ENCODE results near the gene KCNK4. TPM values are rescaled to one million over a fixed set of nuclear protein-coding genes. Genes with fewer than 3 reads are reported as not detected.

Gene KCNK4
- not detected for total RNA-seq
- long read RNA-seq, donor 1, partial matches to known transcripts: 0 of 1 reads
- long read RNA-seq, donor 1, other reads (novel, unspliced or antisense): 1 of 1 reads
- long read RNA-seq, donor 2: 0 reads

DNA sequence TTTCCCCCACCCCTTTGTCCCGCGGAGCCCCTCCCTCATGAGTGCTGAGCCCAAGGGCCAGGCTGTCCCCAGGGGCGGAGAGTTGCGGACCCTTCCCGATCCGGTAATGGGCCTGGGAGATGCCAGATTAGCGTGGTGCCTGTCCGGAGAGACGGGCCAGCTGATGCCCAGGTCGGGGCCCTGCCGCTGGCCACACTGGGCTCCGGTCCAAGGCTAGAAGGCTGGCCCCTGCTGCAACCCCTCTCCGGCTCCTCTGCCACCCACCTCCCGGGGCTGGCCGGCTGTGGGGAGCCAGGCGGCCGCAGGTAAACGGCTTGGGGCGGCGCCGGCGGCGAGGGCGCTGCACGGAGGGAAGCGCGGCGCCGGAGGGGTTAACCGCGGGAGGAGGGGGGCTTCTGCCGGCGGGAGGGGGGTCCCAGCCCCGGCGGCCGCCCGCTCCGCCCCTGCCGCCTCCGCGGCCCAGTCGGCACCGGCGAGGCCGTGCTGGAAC lies at the start of gene KCNK4:
TSS of gene KCNK4 (plus strand) at position 41 of the 490 bp plus-strand sequence. CDS start 1,717 bp downstream, outside the sequence.
- ATAC-seq (no peak), DNase-seq (no peak)
- Histone ChIP-seq H3K36me3 (ENCODE audit: low read depth) (no peaks in the 10 kb centered on the region), H3K4me3 (no peak within 1 kb of the TSS), H3K9me3 (no peaks in the 10 kb centered on the region), H3K4me1 (ENCODE audit: low read depth) (peaks cover 18% of the 10 kb centered on the region)
- intact Hi-C loops (cut with DNase I, micrococcal nuclease): no loop called here
- TF ChIP-seq, protein P1, sequence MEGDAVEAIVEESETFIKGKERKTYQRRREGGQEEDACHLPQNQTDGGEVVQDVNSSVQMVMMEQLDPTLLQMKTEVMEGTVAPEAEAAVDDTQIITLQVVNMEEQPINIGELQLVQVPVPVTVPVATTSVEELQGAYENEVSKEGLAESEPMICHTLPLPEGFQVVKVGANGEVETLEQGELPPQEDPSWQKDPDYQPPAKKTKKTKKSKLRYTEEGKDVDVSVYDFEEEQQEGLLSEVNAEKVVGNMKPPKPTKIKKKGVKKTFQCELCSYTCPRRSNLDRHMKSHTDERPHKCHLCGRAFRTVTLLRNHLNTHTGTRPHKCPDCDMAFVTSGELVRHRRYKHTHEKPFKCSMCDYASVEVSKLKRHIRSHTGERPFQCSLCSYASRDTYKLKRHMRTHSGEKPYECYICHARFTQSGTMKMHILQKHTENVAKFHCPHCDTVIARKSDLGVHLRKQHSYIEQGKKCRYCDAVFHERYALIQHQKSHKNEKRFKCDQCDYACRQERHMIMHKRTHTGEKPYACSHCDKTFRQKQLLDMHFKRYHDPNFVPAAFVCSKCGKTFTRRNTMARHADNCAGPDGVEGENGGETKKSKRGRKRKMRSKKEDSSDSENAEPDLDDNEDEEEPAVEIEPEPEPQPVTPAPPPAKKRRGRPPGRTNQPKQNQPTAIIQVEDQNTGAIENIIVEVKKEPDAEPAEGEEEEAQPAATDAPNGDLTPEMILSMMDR (IDR thresholded peaks at IDR 0.05): no peak

DNA sequence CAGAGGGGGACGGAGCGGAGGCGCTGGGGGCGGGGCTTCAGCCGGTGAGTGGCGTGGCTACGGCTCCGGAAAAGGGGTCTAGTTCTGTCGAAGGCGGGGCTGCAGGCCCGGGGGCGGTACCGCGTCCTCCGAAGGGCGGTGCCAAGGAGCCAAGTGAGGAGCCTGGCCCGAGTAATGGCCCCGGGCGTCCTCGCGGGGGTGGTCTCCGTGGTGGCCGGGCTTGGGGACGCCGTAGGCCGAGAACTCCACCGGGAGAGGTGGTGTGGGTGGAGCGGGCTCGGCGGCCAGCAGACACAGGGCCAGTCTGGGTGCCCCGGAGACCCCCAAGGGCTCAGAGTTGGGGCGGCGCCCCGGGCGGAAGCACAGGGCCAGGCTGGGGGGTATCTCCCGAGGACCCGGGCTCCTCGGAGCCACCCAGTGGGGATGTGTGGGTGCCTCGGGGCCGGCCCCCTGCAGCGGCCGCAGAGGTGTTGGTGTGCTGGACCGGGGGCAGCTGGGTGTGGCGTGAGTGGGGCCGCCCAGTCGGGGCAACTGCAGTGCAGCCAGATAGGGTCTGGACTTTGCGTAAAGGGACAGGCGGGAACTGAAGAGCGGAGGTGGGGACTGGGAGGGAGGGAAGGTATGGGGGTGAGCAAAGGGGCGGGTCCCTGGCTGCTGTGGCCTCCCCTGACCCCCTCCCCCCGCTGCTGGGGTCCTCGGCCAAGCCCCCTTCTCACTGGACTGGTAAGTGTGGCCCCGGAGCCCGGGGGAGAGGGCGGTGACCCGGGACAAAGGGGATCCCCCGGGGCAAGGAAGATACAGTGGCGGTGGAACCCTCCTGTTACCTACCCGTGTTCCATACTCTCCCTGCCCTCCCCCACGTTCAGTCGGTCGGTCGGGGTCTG lies 49.4 kb upstream of the KCNK4 start:
- peak; percentile 7 for ATAC-seq
- H3K4me3 ChIP-seq: peak overlapping the region; percentile 86
- intact Hi-C loops (cut with DNase I, micrococcal nuclease): loop anchor here in 1 of 2 donors (10.0 kb wide), 1 partner anchor 57 kb away; the partner anchor contains the start of gene STIP1
- H3K36me3 ChIP-seq (ENCODE audit: low read depth): no peaks in the 10 kb centered on the region
- peaks cover 48% of the 10 kb centered on the region for H3K4me1 ChIP-seq (ENCODE audit: low read depth)
- no peaks in the 10 kb centered on the region for H3K9me3 ChIP-seq
- peak in 1 of 3 donors; percentile 99 for DNase-seq
- TF ChIP-seq, protein P1 (IDR thresholded peaks at IDR 0.05): peak; percentile 23

DNA sequence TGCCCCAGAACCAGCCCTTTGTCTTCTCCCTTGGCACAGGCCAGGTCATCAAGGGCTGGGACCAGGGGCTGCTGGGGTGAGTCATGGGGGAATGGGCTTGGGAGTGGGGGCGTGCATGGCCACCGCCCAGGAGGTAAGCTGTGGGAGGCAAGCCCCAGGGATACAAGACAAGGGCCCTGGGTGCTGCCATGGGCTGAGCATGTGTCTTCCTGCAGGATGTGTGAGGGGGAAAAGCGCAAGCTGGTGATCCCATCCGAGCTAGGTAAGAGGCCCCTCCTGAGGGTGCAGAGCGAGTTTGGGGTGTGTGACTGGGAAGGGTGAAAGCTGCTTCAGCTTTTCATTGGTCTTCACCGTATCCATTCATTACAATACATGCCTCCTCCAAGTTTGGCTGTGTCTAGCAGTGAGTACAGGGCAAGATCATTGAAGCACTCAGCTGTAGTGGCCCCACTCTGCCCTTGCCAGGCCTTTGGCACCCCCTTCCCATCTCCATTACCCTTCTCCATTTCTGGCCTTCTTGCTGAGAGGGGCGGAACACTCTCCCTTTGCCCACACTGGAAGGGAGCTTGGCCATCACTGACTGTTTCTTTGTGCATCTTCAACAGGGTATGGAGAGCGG lies 47.8 kb upstream of the KCNK4 start:
- intact Hi-C loops (cut with DNase I, micrococcal nuclease): loop anchor here in 1 of 2 donors (10.0 kb wide), 1 partner anchor 59 kb away; the partner anchor contains the start of gene STIP1
- Histone ChIP-seq H3K4me3 (no peak overlapping the region), H3K36me3 (ENCODE audit: low read depth) (no peaks in the 10 kb centered on the region), H3K4me1 (ENCODE audit: low read depth) (peaks cover 42% of the 10 kb centered on the region), H3K9me3 (no peaks in the 10 kb centered on the region)
- peak in 2 of 3 donors; percentile 28 to 62 for DNase-seq
- ATAC-seq: no peak
- TF ChIP-seq, protein P1 (IDR thresholded peaks at IDR 0.05): no peak

DNA sequence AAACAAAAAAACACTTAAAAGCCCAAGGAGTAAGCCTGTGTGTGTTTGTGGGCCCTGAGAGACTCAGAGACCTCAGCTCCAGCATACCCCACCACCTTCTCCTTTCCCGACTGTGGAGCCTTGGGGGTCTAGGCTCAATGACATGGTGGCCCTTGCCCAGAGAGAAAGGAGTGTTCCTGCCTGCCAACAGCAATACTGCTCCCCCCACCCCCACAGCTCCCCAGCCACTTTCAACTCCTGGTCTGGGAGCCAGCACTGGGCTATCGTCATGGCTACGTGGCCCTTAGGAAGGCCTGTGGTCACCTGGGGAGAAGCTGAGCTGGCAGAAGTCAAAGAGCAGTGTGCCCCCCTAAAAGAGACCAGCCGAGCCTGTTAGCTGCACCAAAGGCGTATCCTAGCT lies 47.0 kb upstream of the KCNK4 start:
- DNase-seq: peak in 1 of 3 donors; percentile 24
- ATAC-seq: no peak
- Histone ChIP-seq H3K4me1 (ENCODE audit: low read depth) (peaks cover 35% of the 10 kb centered on the region), H3K36me3 (ENCODE audit: low read depth) (no peaks in the 10 kb centered on the region), H3K9me3 (no peaks in the 10 kb centered on the region), H3K4me3 (no peak overlapping the region)
- TF ChIP-seq, protein P1 (IDR thresholded peaks at IDR 0.05): no peak
- intact Hi-C loops (cut with DNase I, micrococcal nuclease): loop anchor here in 1 of 2 donors (10.0 kb wide), 1 partner anchor 59 kb away; the partner anchor contains the start of gene STIP1

DNA sequence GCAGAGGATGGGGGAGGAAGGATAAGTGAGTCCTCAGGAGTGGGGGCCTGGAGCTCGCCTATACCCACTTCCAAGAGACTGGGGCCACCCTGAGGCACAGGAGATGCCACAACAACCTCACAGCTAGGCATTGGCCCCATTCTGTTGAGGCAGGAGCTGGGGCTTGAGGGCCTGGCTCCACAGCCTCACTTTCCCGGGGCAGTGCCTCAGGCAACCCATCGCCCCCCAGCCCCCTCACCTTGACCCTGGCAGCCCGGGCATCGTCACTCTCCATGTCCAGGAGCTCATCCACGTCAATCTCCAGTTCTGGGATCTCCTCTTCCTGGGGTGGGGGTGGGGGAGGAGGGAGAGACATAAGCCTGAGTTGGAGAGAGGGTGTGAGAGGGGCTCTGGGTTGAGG lies 46.1 kb upstream of the KCNK4 start:
- no peak for ATAC-seq
- DNase-seq: peak in 1 of 3 donors; percentile 20
- TF ChIP-seq, protein P1 (IDR thresholded peaks at IDR 0.05): no peak
- no peak overlapping the region for H3K4me3 ChIP-seq
- intact Hi-C loops (cut with DNase I, micrococcal nuclease): loop anchor here in 1 of 2 donors (10.0 kb wide), 1 partner anchor 60 kb away; the partner anchor contains the start of gene STIP1
- H3K36me3 ChIP-seq (ENCODE audit: low read depth): no peaks in the 10 kb centered on the region
- H3K4me1 ChIP-seq (ENCODE audit: low read depth): peaks cover 26% of the 10 kb centered on the region
- no peaks in the 10 kb centered on the region for H3K9me3 ChIP-seq
